KOPT-K1 (cell line): ENCODE results near the gene GCH1.
"Not testable (repeated sequence)": the region's sequence is repeated elsewhere in the genome, so short reads cannot be mapped to it uniquely, and the experiment has no call there.

ENCODE experiments used
- H3K27ac ChIP-seq: fragments of 200-600 bp; sonication (generic); 2 replicates; pipeline ENCODE4 v1.5.1; 2016; ENCODE audit warnings: antibody characterized with exemption, mild to moderate bottlenecking, low read depth, low read length; ENCODE audit not compliant: poor library complexity, severe bottlenecking
- H3K36me3 ChIP-seq: fragments of 200-600 bp; sonication (generic); 2 replicates; pipeline ENCODE4 v1.5.1; 2017; ENCODE audit warnings: antibody characterized with exemption, mild to moderate bottlenecking, low read length, moderate library complexity; ENCODE audit not compliant: insufficient read depth
- H3K9me3 ChIP-seq: fragments of 200-600 bp; sonication (generic); 2 replicates; pipeline ENCODE4 v1.5.1; 2017; ENCODE audit warnings: antibody characterized with exemption, low read length, mild to moderate bottlenecking; ENCODE audit not compliant: insufficient read depth, poor library complexity, severe bottlenecking

GCH1 gene

GRCh38 chr14:54808326-54809161, 94.1 kb downstream of the GCH1 start:
- no peaks in the 10 kb centered on the region for H3K36me3 ChIP-seq
- H3K9me3 ChIP-seq = no peaks in the 10 kb centered on the region
- H3K27ac ChIP-seq = no peak overlapping the region

- Histone ChIP-seq H3K27ac (no peak overlapping the region), H3K36me3 (no peaks in the 10 kb centered on the region), H3K9me3 (no peaks in the 10 kb centered on the region)
Measured at GRCh38 chr14:54807881-54808280, 94.7 kb downstream of the GCH1 start.

GRCh38 chr14:54807428-54807827, 95.2 kb downstream of the GCH1 start:
- no peaks in the 10 kb centered on the region for H3K36me3 ChIP-seq
- H3K9me3 ChIP-seq = no peaks in the 10 kb centered on the region
- H3K27ac ChIP-seq = no peak overlapping the region

- no peak overlapping the region for H3K27ac ChIP-seq
- H3K36me3 ChIP-seq = no peaks in the 10 kb centered on the region
- H3K9me3 ChIP-seq = no peaks in the 10 kb centered on the region
Measured at GRCh38 chr14:54806616-54807015, 96.0 kb downstream of the GCH1 start.

GRCh38 chr14:54805445-54806322, 96.9 kb downstream of the GCH1 start:
- no peak overlapping the region for H3K27ac ChIP-seq
- H3K9me3 ChIP-seq = no peaks in the 10 kb centered on the region

GRCh38 chr14:54805070-54805444, 97.6 kb downstream of the GCH1 start:
- H3K9me3 ChIP-seq = no peaks in the 10 kb centered on the region

More at GRCh38 chr14:54805445-54806322, 96.9 kb downstream of the GCH1 start:
- H3K36me3 ChIP-seq = no peaks in the 10 kb centered on the region

GRCh38 chr14:54804538-54805041, 98.0 kb downstream of the GCH1 start:
- Histone ChIP-seq H3K36me3 (no peaks in the 10 kb centered on the region), H3K27ac (no peak overlapping the region), H3K9me3 (no peaks in the 10 kb centered on the region)

More at GRCh38 chr14:54805070-54805444, 97.6 kb downstream of the GCH1 start:
- Histone ChIP-seq H3K36me3 (no peaks in the 10 kb centered on the region), H3K27ac (no peak overlapping the region)

GRCh38 chr14:54803926-54804537, 98.6 kb downstream of the GCH1 start:
- Histone ChIP-seq H3K36me3 (no peaks in the 10 kb centered on the region), H3K27ac (no peak overlapping the region), H3K9me3 (no peaks in the 10 kb centered on the region)

GRCh38 chr14:54803396-54803795, 99.2 kb downstream of the GCH1 start:
- no peaks in the 10 kb centered on the region for H3K9me3 ChIP-seq
- no peaks in the 10 kb centered on the region for H3K36me3 ChIP-seq
- H3K27ac ChIP-seq = no peak overlapping the region

- H3K36me3 ChIP-seq, H3K9me3 ChIP-seq, H3K27ac ChIP-seq: not testable (repeated sequence)
Measured at GRCh38 chr14:54801482-54801881, 101.1 kb downstream of the GCH1 start.

- peaks cover 5% of the 10 kb centered on the region for H3K9me3 ChIP-seq
- no peaks in the 10 kb centered on the region for H3K36me3 ChIP-seq
- H3K27ac ChIP-seq = no peak overlapping the region
Measured at GRCh38 chr14:54798465-54799124, 104.0 kb downstream of the GCH1 start.

GRCh38 chr14:54797986-54798385, 104.6 kb downstream of the GCH1 start:
- Histone ChIP-seq H3K27ac (no peak overlapping the region), H3K9me3 (peaks cover 5% of the 10 kb centered on the region), H3K36me3 (no peaks in the 10 kb centered on the region)

GRCh38 chr14:54797556-54797955, 105.1 kb downstream of the GCH1 start:
- H3K36me3 ChIP-seq = no peaks in the 10 kb centered on the region
- peaks cover 5% of the 10 kb centered on the region for H3K9me3 ChIP-seq

GRCh38 chr14:54796961-54797360, 105.7 kb downstream of the GCH1 start:
- no peaks in the 10 kb centered on the region for H3K36me3 ChIP-seq
- H3K27ac ChIP-seq = no peak overlapping the region
- peaks cover 5% of the 10 kb centered on the region for H3K9me3 ChIP-seq

More at GRCh38 chr14:54797556-54797955, 105.1 kb downstream of the GCH1 start:
- H3K27ac ChIP-seq = no peak overlapping the region
